Endothelial cell (in vitro differentiated cells): ENCODE results near the gene HDDC3. TPM values are rescaled to one million over a fixed set of nuclear protein-coding genes. Genes with fewer than 3 reads are reported as not detected.
A peak's percentile ranks its signal among the peaks of the same experiment; 100 is the strongest.

ENCODE experiments used
- DNase-seq: peaks from one replicate; pipeline ENCODE4 v3.0.0; 2021; ENCODE audit warnings: low spot score
- H3K27ac Mint-ChIP-seq: one replicate; pipeline ENCODE4 v1.8.0; 2021; ENCODE audit warnings: mixed read lengths, inconsistent platforms; ENCODE audit not compliant: unreplicated experiment
- H3K27me3 Mint-ChIP-seq: one replicate; pipeline ENCODE4 v1.8.0; 2021; ENCODE audit warnings: mild to moderate bottlenecking, moderate library complexity, mixed read lengths, inconsistent platforms; ENCODE audit not compliant: unreplicated experiment
- H3K36me3 Mint-ChIP-seq: one replicate; pipeline ENCODE4 v1.8.0; 2021; ENCODE audit warnings: mild to moderate bottlenecking, low read depth, mixed read lengths, inconsistent platforms; ENCODE audit not compliant: unreplicated experiment
- H3K4me1 Mint-ChIP-seq: one replicate; pipeline ENCODE4 v1.8.0; 2021; ENCODE audit warnings: mild to moderate bottlenecking, mixed read lengths, inconsistent platforms; ENCODE audit not compliant: unreplicated experiment
- H3K4me3 Mint-ChIP-seq: one replicate; pipeline ENCODE4 v1.8.0; 2021; ENCODE audit warnings: mild to moderate bottlenecking, mixed read lengths, inconsistent platforms; ENCODE audit not compliant: unreplicated experiment
- H3K9me3 Mint-ChIP-seq: one replicate; pipeline ENCODE4 v1.8.0; 2021; ENCODE audit warnings: mixed read lengths, inconsistent platforms; ENCODE audit not compliant: unreplicated experiment
- total RNA-seq: library from RNA; stranded (reverse); fragmentation: NEBNext Ultra II Directional; extraction: Animal tissue kit (Norgen Biotek cat#: 25700); gene quantifications from one replicate; pipeline ENCODE4 v1.2.1, GENCODE V29; 2021; ENCODE audit not compliant: unreplicated experiment
- TF ChIP-seq, protein P1 (sequence below): fragments of 200-600 bp; sonication (generic); IDR thresholded peaks from one replicate; pipeline ENCODE4 v1.5.0; 2021; ENCODE audit warnings: antibody characterized with exemption; ENCODE audit not compliant: unreplicated experiment

Gene HDDC3
- total RNA-seq, 1 donor from 2014 or later: 14.5 TPM

DNA sequence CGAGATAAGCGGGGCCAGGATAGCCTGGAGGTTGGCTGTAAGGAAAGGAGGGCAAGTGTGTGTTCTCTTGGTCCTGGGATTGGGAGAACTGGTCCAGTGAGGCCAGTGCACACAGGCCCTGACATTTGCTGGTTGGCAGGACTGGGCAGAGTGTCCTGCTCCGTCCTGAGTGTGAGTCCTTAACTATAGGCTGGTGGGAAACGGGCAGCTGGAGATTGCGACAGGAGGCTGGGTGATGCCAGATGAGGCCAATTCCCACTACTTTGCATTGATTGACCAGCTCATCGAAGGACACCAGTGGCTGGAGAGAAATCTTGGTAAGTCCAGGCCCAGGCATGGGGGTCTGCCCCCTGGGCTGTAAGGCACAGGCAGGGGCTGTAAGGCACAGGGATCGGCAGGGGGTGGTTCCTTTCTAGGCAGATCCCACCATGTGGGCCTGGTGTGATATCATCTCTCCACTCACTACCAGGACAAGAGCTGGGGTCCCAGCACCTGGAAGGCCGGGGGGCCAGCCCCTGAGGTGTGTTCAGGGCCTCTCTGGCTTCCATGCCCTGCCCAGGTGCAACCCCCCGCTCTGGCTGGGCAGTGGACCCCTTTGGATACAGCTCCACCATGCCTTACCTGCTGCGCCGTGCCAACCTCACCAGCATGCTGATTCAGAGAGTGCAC, 26.0 kb downstream of the HDDC3 start:
- H3K9me3 Mint-ChIP-seq: no peaks in the 10 kb centered on the region
- peaks cover 20% of the 10 kb centered on the region for H3K36me3 Mint-ChIP-seq
- DNase-seq: no peak
- peaks cover 9% of the 10 kb centered on the region for H3K4me1 Mint-ChIP-seq
- peak overlapping the region; percentile 48 for H3K27ac Mint-ChIP-seq
- peak overlapping the region; percentile 37 for H3K4me3 Mint-ChIP-seq
- peaks cover 5% of the 10 kb centered on the region for H3K27me3 Mint-ChIP-seq
- TF ChIP-seq, protein P1, sequence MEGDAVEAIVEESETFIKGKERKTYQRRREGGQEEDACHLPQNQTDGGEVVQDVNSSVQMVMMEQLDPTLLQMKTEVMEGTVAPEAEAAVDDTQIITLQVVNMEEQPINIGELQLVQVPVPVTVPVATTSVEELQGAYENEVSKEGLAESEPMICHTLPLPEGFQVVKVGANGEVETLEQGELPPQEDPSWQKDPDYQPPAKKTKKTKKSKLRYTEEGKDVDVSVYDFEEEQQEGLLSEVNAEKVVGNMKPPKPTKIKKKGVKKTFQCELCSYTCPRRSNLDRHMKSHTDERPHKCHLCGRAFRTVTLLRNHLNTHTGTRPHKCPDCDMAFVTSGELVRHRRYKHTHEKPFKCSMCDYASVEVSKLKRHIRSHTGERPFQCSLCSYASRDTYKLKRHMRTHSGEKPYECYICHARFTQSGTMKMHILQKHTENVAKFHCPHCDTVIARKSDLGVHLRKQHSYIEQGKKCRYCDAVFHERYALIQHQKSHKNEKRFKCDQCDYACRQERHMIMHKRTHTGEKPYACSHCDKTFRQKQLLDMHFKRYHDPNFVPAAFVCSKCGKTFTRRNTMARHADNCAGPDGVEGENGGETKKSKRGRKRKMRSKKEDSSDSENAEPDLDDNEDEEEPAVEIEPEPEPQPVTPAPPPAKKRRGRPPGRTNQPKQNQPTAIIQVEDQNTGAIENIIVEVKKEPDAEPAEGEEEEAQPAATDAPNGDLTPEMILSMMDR: no peak

DNA sequence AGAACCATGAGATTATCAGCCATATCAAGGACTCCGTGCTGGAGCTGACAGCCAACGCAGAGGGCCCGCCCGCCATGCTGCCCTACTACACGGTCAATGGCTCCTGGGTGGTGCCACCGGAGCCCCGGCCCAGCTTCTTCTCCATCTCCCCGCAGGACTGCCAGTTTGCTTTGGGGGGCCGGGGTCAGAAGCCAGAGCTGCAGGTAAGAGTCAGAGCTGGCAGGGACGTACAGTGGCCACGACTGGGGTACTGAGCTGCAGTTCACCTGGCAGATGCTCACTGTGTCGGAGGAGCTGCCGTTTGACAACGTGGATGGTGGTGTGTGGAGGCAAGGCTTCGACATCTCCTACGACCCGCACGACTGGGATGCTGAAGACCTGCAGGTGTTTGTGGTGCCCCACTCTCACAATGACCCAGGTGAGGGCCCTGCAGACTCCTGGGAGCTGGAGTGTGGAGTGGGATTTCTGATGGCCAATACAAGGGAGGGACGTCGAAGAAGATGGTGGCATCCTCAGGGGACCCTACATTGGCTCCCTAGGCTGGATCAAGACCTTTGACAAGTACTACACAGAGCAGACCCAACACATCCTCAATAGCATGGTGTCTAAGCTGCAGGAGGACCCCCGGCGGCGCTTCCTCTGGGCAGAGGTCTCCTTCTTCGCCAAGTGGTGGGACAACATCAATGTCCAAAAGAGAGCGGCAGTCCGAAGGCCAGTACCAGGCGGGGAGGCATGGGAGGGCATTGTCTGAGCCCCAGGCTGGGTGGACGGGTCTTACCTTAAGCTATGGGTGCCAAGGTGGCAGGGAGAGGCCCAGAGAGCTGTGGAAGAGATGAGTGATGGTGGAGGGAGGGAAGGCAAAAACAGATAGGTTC, 26.8 kb downstream of the HDDC3 start:
- Mint-ChIP-seq H3K27me3 (peaks cover 5% of the 10 kb centered on the region), H3K36me3 (peaks cover 21% of the 10 kb centered on the region), H3K27ac (peak overlapping the region; percentile 48), H3K9me3 (no peaks in the 10 kb centered on the region), H3K4me1 (peaks cover 12% of the 10 kb centered on the region), H3K4me3 (peak overlapping the region; percentile 37)
- TF ChIP-seq, protein P1: no peak
- no peak for DNase-seq

DNA sequence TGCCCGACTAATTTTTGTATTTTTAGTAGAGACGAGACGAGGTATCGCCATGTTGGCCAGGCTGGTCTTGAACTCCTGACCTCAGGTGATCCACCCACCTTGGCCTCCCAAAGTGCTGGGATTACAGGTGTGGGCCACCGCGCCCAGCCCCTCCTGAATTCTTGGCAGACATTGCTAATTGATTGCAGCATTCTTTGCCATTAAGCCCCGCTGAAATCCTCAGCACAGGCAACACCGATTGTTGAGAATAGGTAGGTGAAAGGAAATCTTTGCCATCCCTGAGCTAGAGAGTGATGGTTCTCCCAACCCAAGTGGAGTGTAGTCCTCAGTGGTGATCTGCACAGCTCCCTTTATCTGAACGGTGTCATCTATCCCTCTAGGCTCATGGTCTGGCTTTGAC, 27.6 kb downstream of the HDDC3 start:
- no peak overlapping the region for H3K27ac Mint-ChIP-seq
- DNase-seq: no peak
- peaks cover 5% of the 10 kb centered on the region for H3K27me3 Mint-ChIP-seq
- H3K4me1 Mint-ChIP-seq: peaks cover 12% of the 10 kb centered on the region
- TF ChIP-seq, protein P1: no peak
- peaks cover 19% of the 10 kb centered on the region for H3K36me3 Mint-ChIP-seq
- no peaks in the 10 kb centered on the region for H3K9me3 Mint-ChIP-seq
- no peak overlapping the region for H3K4me3 Mint-ChIP-seq

DNA sequence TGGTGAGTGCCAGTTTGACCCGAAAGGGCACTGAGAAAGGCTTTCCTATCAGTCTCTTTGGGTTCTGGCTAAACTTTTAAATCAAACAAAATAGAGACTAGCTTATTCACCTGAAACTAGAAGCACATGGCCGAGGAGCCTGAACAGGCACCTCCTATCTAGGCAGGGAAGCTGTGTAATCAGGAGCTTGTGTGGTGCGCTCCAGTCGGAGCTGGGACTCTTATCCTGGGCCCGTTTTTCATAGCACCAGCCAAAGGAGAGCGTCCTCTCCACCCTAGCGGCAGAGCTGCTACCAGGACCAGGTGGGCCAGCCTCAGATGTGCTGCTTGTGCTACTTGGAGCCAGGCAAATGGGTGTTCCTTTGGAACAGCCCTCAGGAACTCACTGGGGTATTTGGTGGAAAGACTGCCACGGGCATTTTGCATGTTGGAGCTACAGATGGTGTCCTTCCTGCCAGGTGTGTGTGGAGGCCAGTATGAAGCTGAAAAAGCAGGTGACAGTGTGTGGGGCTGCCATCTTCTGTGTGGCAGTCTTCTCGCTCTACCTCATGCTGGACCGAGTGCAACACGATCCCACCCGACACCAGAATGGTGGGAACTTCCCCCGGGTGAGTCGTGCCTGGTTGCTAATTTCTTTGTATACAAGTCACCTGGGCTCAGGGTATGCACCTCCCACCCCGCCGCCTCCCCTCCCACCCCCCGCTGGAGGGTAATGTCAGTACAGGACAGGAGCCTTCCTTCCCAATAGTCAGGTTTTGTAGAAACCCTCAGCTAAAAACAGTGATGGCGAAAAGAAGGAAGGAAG, 28.4 kb downstream of the HDDC3 start:
- Mint-ChIP-seq H3K4me1 (peaks cover 12% of the 10 kb centered on the region), H3K4me3 (peak overlapping the region; percentile 69), H3K27ac (no peak overlapping the region)

More for the DNA sequence above, 28.4 kb downstream of the HDDC3 start:
- peaks cover 5% of the 10 kb centered on the region for H3K27me3 Mint-ChIP-seq
- no peaks in the 10 kb centered on the region for H3K9me3 Mint-ChIP-seq
- H3K36me3 Mint-ChIP-seq: peaks cover 19% of the 10 kb centered on the region
- TF ChIP-seq, protein P1: no peak
- peak; percentile 33 for DNase-seq
